Natural killer cell treated with Interleukin-12 subunit alpha and Interleukin-12 subunit beta and Interleukin-15 and Interleukin-18, amount 100 ng/mL, for 72 hours (primary cell): ENCODE results near the gene KCNQ5. TPM values are rescaled to one million over a fixed set of nuclear protein-coding genes. Genes with fewer than 3 reads are reported as not detected.
"Not testable (repeated sequence)": the region's sequence is repeated elsewhere in the genome, so short reads cannot be mapped to it uniquely, and the experiment has no call there.

Experiments
- ATAC-seq, 2 donors: fragments of 150-1000 bp; cut with Tn5 transposase in 1 of 2; sonication (Bioruptor Pico), chemical (Tn5 transposase) in 1 of 2; 2 replicates each; pipeline ENCODE4 v1.10.0; 2021
- DNase-seq: peaks from one replicate; pipeline ENCODE4 v3.0.0; 2022; ENCODE audit warnings: low spot score
- H3K27ac Mint-ChIP-seq, 2 donors: 1 replicate in 1 of 2; 2 replicates in 1 of 2; pipeline ENCODE4 v1.8.0; 2022; ENCODE audit warnings: mixed read lengths in 2 of 2, mild to moderate bottlenecking in 1 of 2, moderate library complexity in 1 of 2
- H3K27me3 Mint-ChIP-seq, 2 donors: 1 replicate in 1 of 2; 2 replicates in 1 of 2; pipeline ENCODE4 v1.8.0; 2022; ENCODE audit warnings: mixed read lengths in 2 of 2
- H3K36me3 Mint-ChIP-seq: one replicate; pipeline ENCODE4 v1.8.0; 2022; ENCODE audit warnings: mixed read lengths
- H3K4me1 Mint-ChIP-seq, 2 donors: 1 replicate in 1 of 2; 2 replicates in 1 of 2; pipeline ENCODE4 v1.8.0; 2022; ENCODE audit warnings: low read depth in 2 of 2, mixed read lengths in 2 of 2, mild to moderate bottlenecking in 1 of 2
- H3K4me3 Mint-ChIP-seq: one replicate; pipeline ENCODE4 v1.8.0; 2022; ENCODE audit warnings: mixed read lengths
- H3K9me3 Mint-ChIP-seq: 2 replicates; pipeline ENCODE4 v1.8.0; 2022; ENCODE audit warnings: mixed read lengths
- total RNA-seq, 2 donors: library from RNA; stranded (reverse); gene quantifications; one replicate each; pipeline ENCODE4 v1.2.3, GENCODE V29; 2022

The KCNQ5 gene
- 10 to 100 TPM in 1 of 2 donors, 1 to 10 TPM in 1; 3.8 to 13.3 TPM for total RNA-seq

DNA sequence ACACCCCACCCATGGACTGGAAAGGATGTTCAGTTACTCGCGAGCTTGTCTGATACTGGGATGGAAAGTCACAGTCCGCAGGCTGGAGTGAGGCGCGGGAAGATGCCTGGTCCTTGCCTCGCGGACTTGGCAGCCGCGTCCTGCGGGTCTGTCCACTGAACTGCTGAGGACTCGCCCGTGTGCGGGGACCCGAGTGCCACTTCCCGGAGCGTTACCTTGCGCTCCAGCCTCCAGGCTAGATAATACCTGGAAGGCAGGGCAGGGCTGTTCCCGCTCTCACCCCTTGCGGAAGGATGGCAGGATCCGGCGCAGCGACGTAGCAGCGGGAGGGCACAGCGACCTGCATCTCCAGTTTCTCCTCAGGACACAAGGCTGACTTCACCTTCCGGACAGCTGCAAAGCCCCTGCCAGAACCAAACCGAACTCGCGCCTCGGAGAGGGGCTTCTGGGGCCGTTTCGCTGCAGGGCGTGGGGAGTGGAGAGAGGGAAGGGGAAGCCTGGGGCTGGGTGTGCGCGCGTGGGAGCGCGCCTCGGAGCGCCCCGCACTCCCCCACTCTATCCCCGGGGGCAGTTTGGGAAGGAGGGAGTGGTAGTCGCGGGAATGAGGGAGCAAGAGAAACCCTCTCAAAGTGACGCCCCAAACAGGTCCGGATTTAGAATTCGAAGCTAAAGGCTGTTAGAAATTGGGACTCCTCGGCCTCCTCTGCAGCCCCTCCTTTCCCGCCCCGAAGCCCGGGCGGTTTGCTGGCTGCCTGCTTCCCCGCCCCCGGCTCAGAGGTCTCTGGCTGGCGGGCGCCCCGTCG, at the start of gene KCNQ5:
Gene KCNQ5 (plus strand): TSS at position 774 of the 803 bp plus-strand sequence.
- Mint-ChIP-seq H3K9me3 (no peaks in the 10 kb centered on the region), H3K27ac (peak within 1 kb of the TSS; percentile 79 to 88), H3K4me1 (peaks cover 37 to 43% of the 10 kb centered on the region in 2 donors), H3K36me3 (no peaks in the 10 kb centered on the region), H3K4me3 (peak within 1 kb of the TSS; percentile 94), H3K27me3 (no peaks in the 10 kb centered on the region)
- DNase-seq (no peak), ATAC-seq (no peak)

DNA sequence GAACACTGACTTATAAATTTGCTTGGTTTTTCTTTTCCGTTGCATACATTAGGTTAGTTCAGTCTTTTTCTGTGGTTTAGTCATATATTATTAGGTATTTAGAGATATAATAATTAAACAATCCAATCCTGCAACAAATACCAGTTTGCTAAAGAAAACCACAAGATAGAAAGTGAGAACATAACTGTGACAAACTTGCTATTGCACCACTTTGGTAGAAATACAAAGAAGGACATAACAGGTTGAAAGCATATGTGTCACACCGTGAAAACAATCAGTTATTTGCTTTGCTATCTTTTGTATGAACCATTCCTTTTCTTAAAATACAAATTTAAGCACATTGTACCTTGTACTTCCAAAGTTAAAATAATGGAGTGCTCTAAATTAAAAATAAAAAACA, 42.0 kb upstream of the KCNQ5 start:
- no peak for ATAC-seq
- peaks cover 12 to 14% of the 10 kb centered on the region in 2 donors for H3K27me3 Mint-ChIP-seq
- no peaks in the 10 kb centered on the region for H3K9me3 Mint-ChIP-seq
- no peaks in the 10 kb centered on the region for H3K4me1 Mint-ChIP-seq
- no peaks in the 10 kb centered on the region for H3K36me3 Mint-ChIP-seq
- no peak overlapping the region for H3K4me3 Mint-ChIP-seq
- DNase-seq = no peak
- H3K27ac Mint-ChIP-seq = no peak overlapping the region

DNA sequence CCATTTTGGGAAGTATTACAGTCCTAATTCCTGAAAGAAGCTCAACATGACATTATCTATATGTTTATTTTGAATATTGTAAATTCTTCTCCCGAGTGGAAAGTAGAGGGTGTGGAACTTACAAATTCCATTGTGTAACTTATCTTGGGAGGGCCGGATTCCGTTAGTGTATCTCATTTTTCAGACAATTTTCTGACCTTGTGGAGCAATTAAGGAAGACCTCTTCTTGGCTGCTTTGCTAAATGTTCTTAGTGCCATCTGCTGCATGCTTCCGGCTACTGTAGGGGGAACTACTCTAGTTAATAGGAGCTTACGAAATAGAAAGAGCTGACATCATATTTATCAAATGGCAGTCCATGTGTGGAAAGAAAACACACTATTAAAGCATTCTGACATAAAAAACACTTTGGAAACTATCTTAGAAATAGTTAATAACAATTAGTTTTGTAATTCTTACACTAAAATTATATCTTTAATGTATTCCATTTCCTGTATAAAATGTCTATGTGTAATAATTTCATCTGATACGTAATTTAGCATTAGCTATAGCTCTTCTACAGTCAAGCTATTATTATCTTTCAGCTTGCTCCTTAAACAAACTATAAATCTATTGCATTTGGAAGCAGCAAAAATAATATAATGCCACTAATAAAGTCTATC, 41.5 kb upstream of the KCNQ5 start:
- no peaks in the 10 kb centered on the region for H3K4me1 Mint-ChIP-seq
- no peak for ATAC-seq
- no peaks in the 10 kb centered on the region for H3K36me3 Mint-ChIP-seq
- no peak overlapping the region for H3K4me3 Mint-ChIP-seq
- peaks cover 14 to 16% of the 10 kb centered on the region in 2 donors for H3K27me3 Mint-ChIP-seq
- H3K9me3 Mint-ChIP-seq = no peaks in the 10 kb centered on the region
- DNase-seq = no peak
- no peak overlapping the region for H3K27ac Mint-ChIP-seq

DNA sequence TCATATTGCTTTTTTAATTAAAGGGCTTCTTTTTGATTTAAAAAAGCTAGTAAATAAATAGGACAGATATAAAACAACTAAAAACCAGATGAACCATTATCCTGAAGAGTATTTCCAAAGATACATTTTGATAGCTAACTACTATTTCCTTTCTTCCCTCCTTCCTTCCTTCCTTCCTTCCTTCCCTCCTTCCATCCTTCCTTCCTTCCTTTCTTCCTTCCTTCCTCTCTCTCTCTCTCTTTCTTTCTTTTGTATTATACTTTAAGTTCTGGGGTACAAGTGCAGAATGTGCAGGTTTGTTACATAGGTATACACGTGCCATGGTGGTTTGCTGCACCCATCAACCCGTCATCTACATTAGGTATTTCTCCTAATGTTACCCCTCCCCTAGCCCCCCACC, 40.9 kb upstream of the KCNQ5 start:
- H3K4me3 Mint-ChIP-seq, H3K27ac Mint-ChIP-seq, DNase-seq, ATAC-seq, H3K9me3 Mint-ChIP-seq, H3K4me1 Mint-ChIP-seq, H3K36me3 Mint-ChIP-seq: not testable (repeated sequence)
- H3K27me3 Mint-ChIP-seq = peaks cover 14 to 16% of the 10 kb centered on the region in 2 donors

DNA sequence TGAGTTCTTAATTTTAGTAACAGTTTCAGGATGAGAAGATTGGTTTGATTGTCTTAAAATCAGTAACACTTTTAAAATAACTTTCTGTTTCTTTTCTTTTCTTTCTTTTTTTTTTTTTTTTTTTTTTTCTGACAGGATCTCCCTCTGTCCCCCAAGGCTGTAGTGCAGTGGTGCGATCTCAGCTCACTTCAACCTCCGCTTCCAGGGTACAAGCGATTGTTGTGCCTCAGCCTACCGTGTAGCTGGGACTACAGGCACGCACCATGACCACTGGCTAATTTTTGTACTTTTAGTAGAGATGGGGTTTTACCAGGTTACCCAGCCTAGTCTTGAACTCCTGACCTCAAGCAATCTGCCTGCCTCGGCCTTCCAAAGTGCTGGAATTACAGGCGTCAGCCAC, 33.7 kb upstream of the KCNQ5 start:
- H3K36me3 Mint-ChIP-seq = no peaks in the 10 kb centered on the region
- no peak overlapping the region for H3K27ac Mint-ChIP-seq
- H3K4me1 Mint-ChIP-seq = no peaks in the 10 kb centered on the region
- no peak overlapping the region for H3K4me3 Mint-ChIP-seq
- no peak for DNase-seq
- no peaks in the 10 kb centered on the region for H3K9me3 Mint-ChIP-seq
- no peak for ATAC-seq
- peaks cover 8 to 9% of the 10 kb centered on the region in 2 donors for H3K27me3 Mint-ChIP-seq

DNA sequence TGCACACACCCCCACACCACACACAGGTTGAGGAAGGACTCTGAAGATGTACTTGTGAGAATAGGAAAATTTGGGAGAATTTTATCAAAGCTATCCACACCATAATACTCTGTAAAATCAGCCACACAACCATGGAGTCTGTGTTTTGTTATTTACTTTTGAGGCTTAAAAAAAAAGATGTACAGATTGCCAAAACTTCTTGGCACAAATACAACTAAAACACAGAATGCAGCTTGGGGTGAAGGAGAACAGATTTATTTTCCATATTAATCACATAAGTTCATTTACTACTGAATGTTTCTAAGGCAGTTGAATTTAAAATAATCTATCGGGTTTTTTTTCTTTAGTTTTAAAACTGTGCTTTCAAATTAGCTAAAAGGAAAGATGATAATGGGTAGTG, 32.8 kb upstream of the KCNQ5 start:
- ATAC-seq (no peak), DNase-seq (no peak)
- Mint-ChIP-seq H3K9me3 (no peaks in the 10 kb centered on the region), H3K36me3 (no peaks in the 10 kb centered on the region), H3K4me3 (no peak overlapping the region), H3K27ac (no peak overlapping the region), H3K4me1 (no peaks in the 10 kb centered on the region), H3K27me3 (peaks cover 8 to 18% of the 10 kb centered on the region in 2 donors)

DNA sequence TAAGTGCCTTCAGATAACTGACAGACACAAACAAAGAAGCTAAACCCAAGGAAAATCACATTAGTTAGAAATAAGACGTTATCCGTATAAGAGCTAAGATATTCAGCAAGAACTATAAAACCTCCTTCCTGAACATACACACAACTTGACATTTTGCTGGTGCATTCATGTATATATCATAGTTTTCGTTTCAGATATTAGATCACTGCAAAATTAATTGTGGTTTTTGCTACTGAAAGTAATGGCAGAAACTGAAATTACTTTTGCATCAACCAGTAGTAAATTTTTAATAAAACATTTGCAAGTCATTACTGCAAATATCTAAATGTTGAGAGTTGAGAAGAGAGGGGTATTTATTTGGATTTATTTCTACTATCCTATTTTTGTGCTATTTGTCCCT, 26.1 kb upstream of the KCNQ5 start:
- no peak for DNase-seq
- H3K36me3 Mint-ChIP-seq = no peaks in the 10 kb centered on the region
- no peaks in the 10 kb centered on the region for H3K9me3 Mint-ChIP-seq
- peaks cover 29 to 37% of the 10 kb centered on the region in 2 donors for H3K27me3 Mint-ChIP-seq
- no peak for ATAC-seq
- H3K4me1 Mint-ChIP-seq = no peaks in the 10 kb centered on the region
- H3K4me3 Mint-ChIP-seq = no peak overlapping the region
- no peak overlapping the region for H3K27ac Mint-ChIP-seq

DNA sequence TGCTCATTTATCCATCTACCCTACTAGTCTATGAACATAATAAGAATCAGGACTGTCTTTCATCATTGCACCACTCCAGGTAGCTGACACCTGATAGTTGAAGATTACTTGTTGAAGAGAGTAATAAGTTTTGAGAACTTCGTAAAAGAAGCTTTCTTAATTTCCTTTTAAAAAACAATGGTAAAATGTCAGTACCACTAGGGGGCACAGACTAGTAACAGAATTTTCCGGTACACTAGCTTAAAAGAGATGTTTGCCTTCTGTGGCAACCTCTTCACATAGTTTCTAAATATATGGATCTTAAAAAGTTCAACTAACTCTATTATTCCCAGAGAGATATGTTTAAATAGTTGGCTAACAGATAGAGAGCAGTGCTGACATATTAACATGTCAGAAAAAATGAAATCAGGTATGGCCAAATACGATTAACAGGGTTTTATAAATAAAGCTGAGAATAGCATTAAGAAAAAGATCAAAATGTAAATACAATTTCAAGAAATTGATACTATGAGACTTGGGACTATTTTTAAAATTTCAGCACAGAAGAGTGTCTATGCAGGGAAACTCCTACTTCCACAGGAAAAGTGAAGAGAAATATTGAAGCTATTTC, 5.4 kb upstream of the KCNQ5 start:
- H3K4me3 Mint-ChIP-seq = no peak overlapping the region

DNA sequence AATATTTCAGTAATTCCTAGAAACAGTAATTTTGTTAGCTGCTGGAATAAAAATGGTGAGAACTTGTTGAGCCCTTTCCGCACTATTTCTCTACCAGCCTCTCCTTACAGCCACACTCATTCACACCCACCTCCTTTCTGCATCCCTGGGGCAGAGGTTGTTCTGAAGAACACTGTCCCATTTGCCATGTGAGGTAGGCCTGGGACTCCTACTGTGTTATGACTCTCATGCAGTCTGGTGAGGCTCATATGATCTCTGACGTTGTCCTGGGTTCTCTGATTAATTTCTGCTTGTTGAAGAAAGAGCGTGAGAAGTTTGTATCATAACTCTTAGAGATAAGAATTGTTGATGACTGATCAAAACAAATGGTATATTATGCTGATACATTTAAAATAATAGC, 4.1 kb upstream of the KCNQ5 start:
- Mint-ChIP-seq H3K4me3 (no peak overlapping the region), H3K9me3 (no peaks in the 10 kb centered on the region), H3K27me3 (no peaks in the 10 kb centered on the region), H3K36me3 (no peaks in the 10 kb centered on the region), H3K27ac (no peak overlapping the region), H3K4me1 (peaks cover 26 to 35% of the 10 kb centered on the region in 2 donors)
- DNase-seq (no peak), ATAC-seq (no peak)

More for the DNA sequence above, 5.4 kb upstream of the KCNQ5 start:
- no peaks in the 10 kb centered on the region for H3K27me3 Mint-ChIP-seq
- ATAC-seq (no peak), DNase-seq (no peak)
- H3K9me3 Mint-ChIP-seq = no peaks in the 10 kb centered on the region
- H3K36me3 Mint-ChIP-seq = no peaks in the 10 kb centered on the region
- peaks cover 24 to 35% of the 10 kb centered on the region in 2 donors for H3K4me1 Mint-ChIP-seq
- H3K27ac Mint-ChIP-seq = peak overlapping the region in 1 of 2 donors; percentile 3

DNA sequence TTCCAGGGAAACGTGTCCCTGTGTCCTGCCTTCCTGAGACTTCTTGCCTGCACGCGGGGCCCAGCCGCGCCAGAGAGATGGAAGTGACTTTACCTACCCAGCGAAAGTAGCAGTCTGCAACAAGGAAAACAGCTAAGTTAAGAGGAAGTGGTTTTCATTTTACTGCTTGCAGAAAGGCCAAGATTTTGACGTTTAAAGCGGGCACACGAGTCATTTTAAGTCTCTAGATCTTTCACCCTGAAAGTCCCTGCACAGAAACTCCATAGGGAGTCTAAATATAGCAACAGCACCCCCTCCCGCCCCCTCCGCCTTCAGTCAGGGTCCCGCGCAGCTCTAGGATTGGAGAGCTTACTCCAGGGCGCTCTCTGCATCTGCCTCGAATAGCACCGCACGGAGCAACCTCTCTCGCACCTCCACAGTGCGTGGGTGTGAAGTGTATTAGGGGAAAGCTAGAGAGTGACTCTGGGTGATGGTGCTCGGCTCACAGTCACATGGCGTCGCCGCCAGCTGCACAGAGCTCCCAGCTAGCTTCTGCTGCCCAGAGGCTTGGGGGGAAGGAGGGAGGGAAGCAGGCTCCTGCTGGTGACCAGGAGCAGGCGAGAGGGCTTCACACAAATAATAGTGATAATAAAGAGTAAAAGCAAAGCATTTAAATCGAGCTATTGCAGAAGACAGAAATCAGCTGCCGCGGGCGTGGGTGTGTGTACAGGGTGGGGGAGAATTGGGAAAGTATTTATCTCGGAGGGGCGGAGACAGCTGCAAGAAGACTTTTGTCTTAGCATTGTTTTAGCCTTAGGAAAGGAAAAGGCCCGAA, 1.8 kb upstream of the KCNQ5 start:
- ATAC-seq (peak; percentile 73 to 84), DNase-seq (peak; percentile 85)
- peak overlapping the region; percentile 94 for H3K4me3 Mint-ChIP-seq
- no peaks in the 10 kb centered on the region for H3K9me3 Mint-ChIP-seq
- H3K27me3 Mint-ChIP-seq = no peaks in the 10 kb centered on the region
- H3K36me3 Mint-ChIP-seq = no peaks in the 10 kb centered on the region
- peak overlapping the region; percentile 78 to 88 for H3K27ac Mint-ChIP-seq
- peaks cover 30 to 37% of the 10 kb centered on the region in 2 donors for H3K4me1 Mint-ChIP-seq

DNA sequence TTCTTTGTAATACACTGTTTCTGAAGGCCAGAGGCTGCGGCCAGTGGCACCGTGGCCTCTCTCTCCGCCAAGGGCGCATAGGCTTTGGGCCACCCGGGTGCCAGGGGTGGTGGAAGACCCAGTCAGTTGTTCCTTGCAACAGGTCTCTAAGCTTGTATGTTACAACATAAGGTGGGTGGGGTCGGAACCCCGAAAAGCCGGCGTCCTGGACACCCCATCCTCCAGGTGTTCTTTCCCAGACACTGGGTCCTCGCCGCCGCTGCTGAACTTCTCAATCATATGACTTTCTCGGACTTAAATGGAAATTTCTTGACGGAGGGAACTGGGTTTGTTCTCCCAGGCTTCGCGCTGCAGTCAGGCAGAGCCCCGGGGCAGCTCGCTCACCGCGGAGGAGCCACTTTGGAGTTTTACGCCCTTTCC, 983 bp upstream of the KCNQ5 start:
- Mint-ChIP-seq H3K36me3 (no peaks in the 10 kb centered on the region), H3K9me3 (no peaks in the 10 kb centered on the region), H3K27me3 (no peaks in the 10 kb centered on the region), H3K4me3 (peak overlapping the region; percentile 94), H3K27ac (peak overlapping the region; percentile 78 to 88), H3K4me1 (peaks cover 35 to 39% of the 10 kb centered on the region in 2 donors)
- ATAC-seq (no peak), DNase-seq (no peak)

DNA sequence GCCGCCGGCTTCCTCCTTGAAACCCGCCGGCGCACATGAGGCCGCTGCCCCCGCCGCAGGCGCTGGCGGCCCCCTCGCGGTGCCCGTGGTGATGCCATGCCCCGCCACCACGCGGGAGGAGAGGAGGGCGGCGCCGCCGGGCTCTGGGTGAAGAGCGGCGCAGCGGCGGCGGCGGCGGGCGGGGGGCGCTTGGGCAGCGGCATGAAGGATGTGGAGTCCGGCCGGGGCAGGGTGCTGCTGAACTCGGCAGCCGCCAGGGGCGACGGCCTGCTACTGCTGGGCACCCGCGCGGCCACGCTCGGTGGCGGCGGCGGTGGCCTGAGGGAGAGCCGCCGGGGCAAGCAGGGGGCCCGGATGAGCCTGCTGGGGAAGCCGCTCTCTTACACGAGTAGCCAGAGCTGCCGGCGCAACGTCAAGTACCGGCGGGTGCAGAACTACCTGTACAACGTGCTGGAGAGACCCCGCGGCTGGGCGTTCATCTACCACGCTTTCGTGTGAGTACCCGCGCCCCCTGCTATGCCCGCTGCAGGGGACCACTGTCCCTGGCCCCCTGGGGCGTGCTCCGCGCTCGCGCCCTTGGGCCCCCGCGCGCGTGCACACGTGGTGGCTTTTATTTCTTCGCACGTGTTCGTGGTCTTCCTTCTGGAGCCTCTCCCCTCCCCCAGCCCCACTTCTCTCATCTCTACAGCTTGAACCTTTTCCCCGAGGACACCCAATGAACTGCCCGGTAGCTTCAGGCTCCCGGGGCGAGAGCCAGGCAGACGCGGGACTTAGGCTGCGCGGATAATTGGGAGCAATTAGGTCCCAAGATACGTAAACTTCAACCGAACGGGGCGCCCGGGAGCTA, 453 bp downstream of the KCNQ5 start:
- ATAC-seq = peak; percentile 62 to 70
- Mint-ChIP-seq H3K36me3 (no peaks in the 10 kb centered on the region), H3K4me1 (peaks cover 36 to 45% of the 10 kb centered on the region in 2 donors), H3K4me3 (peak overlapping the region; percentile 94), H3K9me3 (no peaks in the 10 kb centered on the region), H3K27me3 (no peaks in the 10 kb centered on the region), H3K27ac (peak overlapping the region; percentile 73 to 79)
- DNase-seq = peak; percentile 69

DNA sequence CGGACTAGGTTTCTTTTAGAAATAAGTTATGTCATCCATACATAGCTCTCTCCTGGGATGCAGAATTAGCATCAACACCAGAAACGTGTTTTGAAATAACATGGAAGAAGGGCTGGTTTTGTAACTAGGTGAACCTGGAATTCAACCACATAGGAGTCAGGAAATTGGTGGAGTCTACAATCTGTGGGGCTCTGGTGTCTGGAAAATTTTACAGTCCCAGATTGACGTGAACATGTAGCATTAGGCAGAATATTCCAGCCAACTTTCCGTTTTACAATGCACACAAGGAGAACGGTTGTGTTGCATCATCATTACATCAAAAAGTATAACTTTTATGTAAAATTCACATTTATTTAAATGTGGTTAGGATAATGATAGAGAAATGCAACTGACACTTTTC, 1.9 kb downstream of the KCNQ5 start:
- Mint-ChIP-seq H3K9me3 (no peaks in the 10 kb centered on the region), H3K27ac (peak overlapping the region; percentile 73 to 79), H3K4me3 (peak overlapping the region; percentile 87), H3K36me3 (no peaks in the 10 kb centered on the region), H3K4me1 (peaks cover 30 to 41% of the 10 kb centered on the region in 2 donors), H3K27me3 (no peaks in the 10 kb centered on the region)
- no peak for ATAC-seq
- DNase-seq = no peak
